Activated CD8-positive, alpha-beta memory T cell treated with anti-CD3 and anti-CD28 coated beads, Interleukin-2, amount 10 ng/mL, durations not matched to agents 7 days and 5 days (primary cell): Measurements from ENCODE around the gene TMEM38A. TPM values are rescaled to one million over a fixed set of nuclear protein-coding genes. Genes with fewer than 3 reads are reported as not detected.

Experiments
- ATAC-seq: fragments of 150-1000 bp; cut with Tn5 transposase; one replicate; pipeline ENCODE4 v1.10.0; 2021; ENCODE audit warnings: moderate library complexity
- CTCF ChIA-PET: fragments of 350-600 bp; sonication (Branson Sonifier 250); formaldehyde crosslinking; loops from one replicate; lab custom pipeline; 2021; ENCODE audit warnings: antibody characterized with exemption; lab: Charles Lee
- DNase-seq: peaks from one replicate; pipeline ENCODE4 v3.0.0-alpha.2; 2020
- H3K27ac Mint-ChIP-seq: one replicate; pipeline ENCODE4 v1.8.0; 2021; ENCODE audit warnings: mild to moderate bottlenecking, mixed read lengths
- H3K27me3 Mint-ChIP-seq: one replicate; pipeline ENCODE4 v1.8.0; 2021; ENCODE audit warnings: mixed read lengths
- H3K36me3 Mint-ChIP-seq: one replicate; pipeline ENCODE4 v1.8.0; 2021; ENCODE audit warnings: mild to moderate bottlenecking, mixed read lengths
- H3K4me1 Mint-ChIP-seq: one replicate; pipeline ENCODE4 v1.8.0; 2021; ENCODE audit warnings: mixed read lengths
- H3K4me3 Mint-ChIP-seq: one replicate; pipeline ENCODE4 v1.8.0; 2021; ENCODE audit warnings: mild to moderate bottlenecking, moderate library complexity, mixed read lengths
- H3K9me3 Mint-ChIP-seq: one replicate; pipeline ENCODE4 v1.8.0; 2022; ENCODE audit warnings: low read depth, mixed read lengths
- total RNA-seq, 2 experiments: library from RNA; stranded (reverse); gene quantifications; one replicate each; pipeline ENCODE4 v1.2.3, GENCODE V29; 2021

TMEM38A gene
- total RNA-seq, 2 experiments from 2014 or later, result 0.87 to 0.88 TPM

GRCh38 chr19:16625163-16625958 lies 35.6 kb upstream of the TMEM38A start:
- H3K27ac Mint-ChIP-seq, result no peak overlapping the region
- CTCF ChIA-PET, result interaction anchor here (1.0 kb wide), 1 partner anchor 37 kb away, joined by 3 read pairs; no protein-coding TSS in a partner anchor
- no peaks in the 10 kb centered on the region for H3K27me3 Mint-ChIP-seq
- H3K4me3 Mint-ChIP-seq, result no peak overlapping the region
- H3K9me3 Mint-ChIP-seq, result no peaks in the 10 kb centered on the region
- H3K4me1 Mint-ChIP-seq, result peaks cover 53% of the 10 kb centered on the region
- peaks cover 14% of the 10 kb centered on the region for H3K36me3 Mint-ChIP-seq
- ATAC-seq (no peak), DNase-seq (no peak)

GRCh38 chr19:16626796-16627192 lies 34.1 kb upstream of the TMEM38A start:
- peaks cover 50% of the 10 kb centered on the region for H3K4me1 Mint-ChIP-seq
- peak overlapping the region; percentile 89 for H3K27ac Mint-ChIP-seq
- no peaks in the 10 kb centered on the region for H3K27me3 Mint-ChIP-seq
- H3K36me3 Mint-ChIP-seq, result peaks cover 22% of the 10 kb centered on the region
- ATAC-seq, result no peak
- H3K4me3 Mint-ChIP-seq, result peak overlapping the region; percentile 91
- CTCF ChIA-PET, result interaction anchor here (1.1 to 1.6 kb wide), 7 partner anchors 15 to 42 kb away, joined by 3 to 7 read pairs (median 4); partner anchors contain the start of gene SMIM7
- DNase-seq, result peak; percentile 45
- no peaks in the 10 kb centered on the region for H3K9me3 Mint-ChIP-seq

GRCh38 chr19:16627193-16627927 lies 33.6 kb upstream of the TMEM38A start:
- peaks cover 25% of the 10 kb centered on the region for H3K36me3 Mint-ChIP-seq
- CTCF ChIA-PET, result interaction anchor here (1.0 to 1.6 kb wide), 8 partner anchors 13 to 54 kb away, joined by 3 to 7 read pairs (median 4); partner anchors contain the start of gene SMIM7

GRCh38 chr19:16627928-16628182 lies 33.1 kb upstream of the TMEM38A start:
- ATAC-seq (no peak), DNase-seq (no peak)
- Mint-ChIP-seq H3K27me3 (no peaks in the 10 kb centered on the region), H3K36me3 (peaks cover 27% of the 10 kb centered on the region), H3K4me3 (peak overlapping the region; percentile 91), H3K27ac (peak overlapping the region; percentile 89), H3K4me1 (peaks cover 52% of the 10 kb centered on the region), H3K9me3 (no peaks in the 10 kb centered on the region)
- CTCF ChIA-PET, result interaction anchor here (0.6 to 1.6 kb wide), 7 partner anchors 14 to 85 kb away, joined by 3 to 7 read pairs (median 4); partner anchors contain the start of gene SMIM7

More at GRCh38 chr19:16627193-16627927, 33.6 kb upstream of the TMEM38A start:
- Mint-ChIP-seq H3K27me3 (no peaks in the 10 kb centered on the region), H3K9me3 (no peaks in the 10 kb centered on the region), H3K4me1 (peaks cover 49% of the 10 kb centered on the region), H3K27ac (peak overlapping the region; percentile 89), H3K4me3 (peak overlapping the region; percentile 91)
- ATAC-seq (no peak), DNase-seq (peak; percentile 52)

- H3K4me3 Mint-ChIP-seq, result peak within 1 kb of the TSS; percentile 91
- DNase-seq (peak; percentile 97), ATAC-seq (peak; percentile 92)
- H3K36me3 Mint-ChIP-seq, result peaks cover 28% of the 10 kb centered on the region
- CTCF ChIA-PET, result interaction anchor here (0.6 to 1.6 kb wide), 7 partner anchors 10 to 85 kb away, joined by 3 to 6 read pairs (median 4); partner anchors contain the start of gene SMIM7
- no peaks in the 10 kb centered on the region for H3K27me3 Mint-ChIP-seq
- peaks cover 46% of the 10 kb centered on the region for H3K4me1 Mint-ChIP-seq
- H3K27ac Mint-ChIP-seq, result peak within 1 kb of the TSS; percentile 100
- H3K9me3 Mint-ChIP-seq, result no peaks in the 10 kb centered on the region
Measured at GRCh38 chr19:16628183-16628983, 32.6 kb upstream of the TMEM38A start, which contains the start of gene MED26. Gene MED26, minus strand, starts transcription at chr19:16628204. Its CDS starts 261 bp downstream, at chr19:16627943.

GRCh38 chr19:16628984-16629691 lies 31.8 kb upstream of the TMEM38A start:
- H3K9me3 Mint-ChIP-seq, result no peaks in the 10 kb centered on the region
- CTCF ChIA-PET, result interaction anchor here (0.9 to 1.5 kb wide), 3 partner anchors 9 to 58 kb away, joined by 3 to 6 read pairs (median 3); no protein-coding TSS in a partner anchor
- H3K36me3 Mint-ChIP-seq, result peaks cover 30% of the 10 kb centered on the region
- ATAC-seq (peak; percentile 5), DNase-seq (peak; percentile 50)
- peak overlapping the region; percentile 100 for H3K27ac Mint-ChIP-seq
- peaks cover 41% of the 10 kb centered on the region for H3K4me1 Mint-ChIP-seq
- H3K4me3 Mint-ChIP-seq, result peak overlapping the region; percentile 86
- no peaks in the 10 kb centered on the region for H3K27me3 Mint-ChIP-seq

GRCh38 chr19:16631465-16631864 lies 29.5 kb upstream of the TMEM38A start:
- Mint-ChIP-seq H3K27me3 (no peaks in the 10 kb centered on the region), H3K9me3 (no peaks in the 10 kb centered on the region), H3K36me3 (peaks cover 27% of the 10 kb centered on the region), H3K27ac (no peak overlapping the region), H3K4me3 (no peak overlapping the region), H3K4me1 (peaks cover 24% of the 10 kb centered on the region)
- CTCF ChIA-PET, result no interaction called here
- DNase-seq (no peak), ATAC-seq (no peak)

- Mint-ChIP-seq H3K4me1 (peaks cover 17% of the 10 kb centered on the region), H3K4me3 (no peak overlapping the region), H3K36me3 (peaks cover 45% of the 10 kb centered on the region), H3K27ac (peak overlapping the region; percentile 43), H3K9me3 (no peaks in the 10 kb centered on the region), H3K27me3 (no peaks in the 10 kb centered on the region)
- DNase-seq, result no peak
- CTCF ChIA-PET, result interaction anchor here (1.8 kb wide), 1 partner anchor 8 kb away, joined by 6 read pairs; no protein-coding TSS in a partner anchor
- no peak for ATAC-seq
Measured at GRCh38 chr19:16637535-16637934, 23.4 kb upstream of the TMEM38A start.

- H3K36me3 Mint-ChIP-seq, result peaks cover 48% of the 10 kb centered on the region
- CTCF ChIA-PET, result interaction anchor here (1.8 kb wide), 1 partner anchor 9 kb away, joined by 6 read pairs; no protein-coding TSS in a partner anchor
- no peak overlapping the region for H3K27ac Mint-ChIP-seq
Measured at GRCh38 chr19:16638666-16639065, 22.3 kb upstream of the TMEM38A start.

GRCh38 chr19:16640951-16641350 lies 20.0 kb upstream of the TMEM38A start:
- no peaks in the 10 kb centered on the region for H3K27me3 Mint-ChIP-seq
- peaks cover 15% of the 10 kb centered on the region for H3K4me1 Mint-ChIP-seq
- peaks cover 52% of the 10 kb centered on the region for H3K36me3 Mint-ChIP-seq
- no peaks in the 10 kb centered on the region for H3K9me3 Mint-ChIP-seq
- no peak overlapping the region for H3K27ac Mint-ChIP-seq
- CTCF ChIA-PET, result no interaction called here
- H3K4me3 Mint-ChIP-seq, result no peak overlapping the region
- ATAC-seq, result no peak
- DNase-seq, result no peak

More at GRCh38 chr19:16638666-16639065, 22.3 kb upstream of the TMEM38A start:
- ATAC-seq (no peak), DNase-seq (no peak)
- no peaks in the 10 kb centered on the region for H3K9me3 Mint-ChIP-seq
- H3K27me3 Mint-ChIP-seq, result no peaks in the 10 kb centered on the region
- H3K4me1 Mint-ChIP-seq, result peaks cover 14% of the 10 kb centered on the region
- H3K4me3 Mint-ChIP-seq, result no peak overlapping the region

- H3K27me3 Mint-ChIP-seq, result no peaks in the 10 kb centered on the region
- H3K4me3 Mint-ChIP-seq, result no peak overlapping the region
- H3K9me3 Mint-ChIP-seq, result no peaks in the 10 kb centered on the region
- peaks cover 15% of the 10 kb centered on the region for H3K4me1 Mint-ChIP-seq
- CTCF ChIA-PET, result no interaction called here
- H3K27ac Mint-ChIP-seq, result no peak overlapping the region
- no peak for DNase-seq
- H3K36me3 Mint-ChIP-seq, result peaks cover 55% of the 10 kb centered on the region
- no peak for ATAC-seq
Measured at GRCh38 chr19:16641695-16642094, 19.2 kb upstream of the TMEM38A start.

GRCh38 chr19:16645140-16645539 lies 15.8 kb upstream of the TMEM38A start:
- Mint-ChIP-seq H3K36me3 (peaks cover 54% of the 10 kb centered on the region), H3K4me3 (no peak overlapping the region), H3K4me1 (peaks cover 9% of the 10 kb centered on the region), H3K9me3 (no peaks in the 10 kb centered on the region), H3K27me3 (no peaks in the 10 kb centered on the region), H3K27ac (no peak overlapping the region)
- no peak for ATAC-seq
- CTCF ChIA-PET, result interaction anchor here (0.7 kb wide), 1 partner anchor 67 kb away, joined by 3 read pairs; no protein-coding TSS in a partner anchor
- no peak for DNase-seq
